Right atrium auricular region (tissue), 2 donors: ENCODE measurements around the gene TSACC. TPM values are rescaled to one million over a fixed set of nuclear protein-coding genes. Genes with fewer than 3 reads are reported as not detected.

ENCODE experiments used
- DNase-seq: peaks from one replicate; pipeline ENCODE4 v3.0.0-alpha.2; 2019; ENCODE audit warnings: low spot score
- H3K27ac ChIP-seq, 2 donors: fragments of 200-600 bp; sonication (generic); 1 replicate in 1 of 2; 2 replicates in 1 of 2; pipeline ENCODE4 v1.5.1; 2016 to 2019
- H3K27me3 ChIP-seq, 2 donors: fragments of 200-600 bp; sonication (generic); one replicate each; pipeline versions ENCODE4 v1.5.1 to v1.6.0; 2017 to 2019
- H3K36me3 ChIP-seq: fragments of 200-600 bp; sonication (generic); one replicate; pipeline ENCODE4 v1.5.1; 2016
- H3K4me1 ChIP-seq, 2 donors: fragments of 200-600 bp; sonication (generic); one replicate each; pipeline versions ENCODE4 v1.5.1 to v1.6.0; 2017 to 2019
- H3K4me3 ChIP-seq, 2 donors: fragments of 200-600 bp; sonication (generic); 1 replicate in 1 of 2; 2 replicates in 1 of 2; pipeline ENCODE4 v1.5.1; 2017 to 2019; ENCODE audit warnings: mild to moderate bottlenecking in 1 of 2, moderate library complexity in 1 of 2
- H3K9me3 ChIP-seq, 2 donors: fragments of 200-600 bp; sonication (generic); one replicate each; pipeline ENCODE4 v1.5.1; 2019
- CTCF ChIP-seq, 2 donors: fragments of 200-600 bp; sonication (generic); IDR thresholded peaks; one replicate each; pipeline ENCODE4 v1.5.1; 2019; ENCODE audit warnings: antibody characterized with exemption in 2 of 2
- total RNA-seq, 2 donors: library from RNA; depleted of rRNA; stranded (reverse); fragments of >200 nt; gene quantifications; one replicate each; pipeline ENCODE4 v1.1.0, GENCODE V29; 2016

The TSACC gene
- not detected for total RNA-seq

- DNase-seq = peak; percentile 99
- TF ChIP-seq CTCF (IDR thresholded peaks at IDR 0.05) = no peak
- H3K27me3 ChIP-seq = no peaks in the 10 kb centered on the region
- H3K4me1 ChIP-seq = peaks cover 0 to 22% of the 10 kb centered on the region in 2 donors
- H3K27ac ChIP-seq = peak within 1 kb of the TSS; percentile 87 to 88
- no peaks in the 10 kb centered on the region for H3K9me3 ChIP-seq
- H3K36me3 ChIP-seq = peaks cover 18% of the 10 kb centered on the region
- H3K4me3 ChIP-seq = peak within 1 kb of the TSS; percentile 65 to 71
These were observed at the start of gene TSACC, which contains the start of gene CCT3 for GRCh38 chr1:156338180-156338976. Gene TSACC (plus strand): TSS chr1:156338526. CDS start chr1:156339758, 1,232 bp downstream. Gene CCT3 (minus strand): TSS chr1:156338292. CDS start chr1:156338184, 108 bp downstream.

- Histone ChIP-seq H3K9me3 (no peaks in the 10 kb centered on the region), H3K36me3 (no peaks in the 10 kb centered on the region), H3K27ac (no peak overlapping the region), H3K27me3 (no peaks in the 10 kb centered on the region), H3K4me3 (no peak overlapping the region), H3K4me1 (peaks cover 0 to 14% of the 10 kb centered on the region in 2 donors)
- no peak for TF ChIP-seq CTCF (IDR thresholded peaks at IDR 0.05)
- DNase-seq = no peak
These were observed 48.5 kb upstream of the TSACC start for GRCh38 chr1:156289857-156290256.

- no peaks in the 10 kb centered on the region for H3K36me3 ChIP-seq
- H3K4me3 ChIP-seq = peak overlapping the region; percentile 35 to 46
- TF ChIP-seq CTCF (IDR thresholded peaks at IDR 0.05) = no peak
- H3K9me3 ChIP-seq = no peaks in the 10 kb centered on the region
- H3K27ac ChIP-seq = peak overlapping the region; percentile 80 to 83
- H3K4me1 ChIP-seq = peaks cover 0 to 19% of the 10 kb centered on the region in 2 donors
- DNase-seq = peak; percentile 95
- H3K27me3 ChIP-seq = no peaks in the 10 kb centered on the region
These were observed 46.9 kb upstream of the TSACC start for GRCh38 chr1:156291226-156292061.

- no peaks in the 10 kb centered on the region for H3K9me3 ChIP-seq
- DNase-seq = no peak
- H3K4me3 ChIP-seq = no peak overlapping the region
- no peaks in the 10 kb centered on the region for H3K27me3 ChIP-seq
- no peak overlapping the region for H3K27ac ChIP-seq
- no peak for TF ChIP-seq CTCF (IDR thresholded peaks at IDR 0.05)
- peaks cover 0 to 19% of the 10 kb centered on the region in 2 donors for H3K4me1 ChIP-seq
- no peaks in the 10 kb centered on the region for H3K36me3 ChIP-seq
These were observed 45.3 kb upstream of the TSACC start for GRCh38 chr1:156293098-156293434.

- DNase-seq = no peak
- peaks cover 0 to 19% of the 10 kb centered on the region in 2 donors for H3K4me1 ChIP-seq
- H3K4me3 ChIP-seq = no peak overlapping the region
- no peaks in the 10 kb centered on the region for H3K9me3 ChIP-seq
- H3K27me3 ChIP-seq = no peaks in the 10 kb centered on the region
- H3K27ac ChIP-seq = no peak overlapping the region
- TF ChIP-seq CTCF (IDR thresholded peaks at IDR 0.05) = no peak
- H3K36me3 ChIP-seq = no peaks in the 10 kb centered on the region
These were observed 44.4 kb upstream of the TSACC start for GRCh38 chr1:156293895-156294294.
